ENCODE data around the gene LIN37.
"Not testable (repeated sequence)": the region's sequence is repeated elsewhere in the genome, so short reads cannot be mapped to it uniquely, and the experiment has no call there.

LIN37 gene

DNA sequence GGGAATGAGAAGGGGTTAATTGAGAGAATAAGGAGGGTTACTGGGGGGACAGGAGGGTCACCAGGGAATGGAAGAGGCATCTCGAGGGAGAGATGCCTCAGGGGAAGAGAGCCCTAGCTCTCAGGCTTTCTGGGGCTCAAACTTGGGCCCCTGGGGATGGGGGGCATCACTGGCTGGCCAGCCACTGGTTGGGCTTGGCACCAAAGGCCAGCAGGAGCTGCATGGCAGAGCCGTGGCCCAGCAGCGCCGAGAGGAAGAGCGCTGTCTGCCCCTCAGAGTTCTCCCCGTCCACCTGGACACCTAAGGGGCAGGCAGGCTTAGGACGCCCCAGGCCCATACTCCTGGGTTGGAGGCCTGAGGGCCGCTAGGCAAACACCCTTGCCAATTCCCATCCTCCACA, 44.5 kb downstream of the LIN37 start:
- no peak for DNase-seq

DNA sequence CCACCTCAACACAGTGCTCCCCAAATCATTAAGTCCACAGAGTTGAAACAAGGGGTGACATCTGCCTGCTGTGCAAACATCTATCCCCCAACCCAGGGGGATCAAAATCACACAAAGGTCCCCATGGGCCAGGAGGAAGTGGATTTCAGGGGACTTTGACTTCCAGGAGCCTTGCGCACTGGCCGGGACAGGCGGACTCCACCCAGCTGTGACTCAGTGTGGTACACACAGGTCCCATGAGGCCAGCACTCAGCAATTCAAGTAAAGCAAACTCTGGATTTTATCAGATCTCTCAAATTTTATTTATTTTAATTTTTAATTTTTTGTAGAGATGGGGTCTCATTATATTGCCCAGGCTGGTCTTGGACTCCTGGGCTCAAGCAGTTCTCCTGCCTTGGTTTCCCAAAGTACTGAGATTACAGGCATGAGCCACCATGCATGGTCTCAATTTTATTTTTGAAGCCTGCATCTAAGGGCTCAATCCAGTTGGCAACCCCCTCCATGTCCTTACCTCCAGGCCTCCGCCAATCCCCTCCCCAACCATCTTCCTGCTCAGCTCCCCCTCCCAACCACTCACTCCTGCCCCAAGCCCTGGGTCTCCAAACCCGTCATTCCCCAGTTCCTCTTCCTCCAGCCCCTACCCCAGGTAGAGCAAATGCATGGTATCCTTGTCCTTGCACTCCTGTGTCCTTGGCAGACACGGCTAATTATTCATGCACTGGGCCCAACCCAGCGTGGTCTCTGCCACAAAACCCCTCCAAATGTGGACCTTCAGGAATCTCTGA, 45.2 kb downstream of the LIN37 start:
- DNase-seq = no peak

- not testable (repeated sequence) for DNase-seq
Observed at GRCh38 chr19:35795564-35795963, 47.2 kb downstream of the LIN37 start.

DNA sequence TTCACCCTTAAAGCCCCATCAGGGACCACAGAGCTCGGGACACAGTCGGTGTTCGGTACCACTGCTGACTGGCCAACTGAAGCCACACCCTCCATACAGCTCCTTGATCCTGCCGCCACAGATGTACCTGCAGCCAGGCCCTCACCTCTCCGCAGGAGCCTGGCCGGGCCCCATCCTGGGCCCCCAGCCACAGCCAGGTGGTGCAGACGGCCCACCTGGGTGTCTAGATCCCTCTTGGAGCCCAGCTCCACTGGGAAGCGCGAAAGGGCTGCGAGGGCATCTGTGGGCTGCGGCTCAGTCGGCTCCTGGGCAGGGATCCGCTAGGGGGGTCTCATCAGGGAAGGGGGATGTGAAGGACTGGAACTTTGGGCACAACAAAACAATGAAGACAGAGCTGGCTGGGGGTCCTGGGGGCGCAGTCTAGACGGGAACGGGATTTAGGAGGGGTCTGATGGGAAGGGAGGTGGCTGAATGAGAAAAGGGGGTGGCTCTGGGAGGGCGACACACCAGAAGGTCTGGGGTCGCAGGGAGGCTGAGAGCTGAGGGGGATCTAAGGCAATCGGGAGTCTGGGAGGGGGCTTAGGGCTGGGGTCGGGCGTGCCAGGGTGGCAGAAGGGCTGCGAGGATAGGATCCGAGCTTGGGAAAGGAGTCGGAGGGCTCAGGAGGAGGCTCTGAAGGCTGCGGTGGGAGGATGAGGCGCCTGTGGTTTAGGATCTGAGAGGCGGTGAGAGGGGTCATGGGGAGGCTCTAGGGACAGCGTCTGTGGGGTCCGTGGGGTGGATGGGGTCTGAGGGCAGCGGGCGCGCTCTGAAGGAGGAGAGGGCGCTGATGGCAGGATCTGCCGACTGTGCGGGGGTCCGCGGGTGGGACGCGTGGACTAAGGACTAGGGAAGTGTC, 48.5 kb downstream of the LIN37 start:
- no peak for DNase-seq

- DNase-seq = no peak
Observed at GRCh38 chr19:35797663-35798062, 49.3 kb downstream of the LIN37 start.

- no peak for DNase-seq
Observed at GRCh38 chr19:35801828-35802227, 53.5 kb downstream of the LIN37 start.

Measured in NCI-H1417 (cell line).